Measurements from ENCODE around the gene DUSP14. TPM values are rescaled to one million over a fixed set of nuclear protein-coding genes. Genes with fewer than 3 reads are reported as not detected.

The DUSP14 gene
- total and polyA plus RNA-seq, 2 experiments from 2014 or later = 36.7 to 38.7 TPM

DNA sequence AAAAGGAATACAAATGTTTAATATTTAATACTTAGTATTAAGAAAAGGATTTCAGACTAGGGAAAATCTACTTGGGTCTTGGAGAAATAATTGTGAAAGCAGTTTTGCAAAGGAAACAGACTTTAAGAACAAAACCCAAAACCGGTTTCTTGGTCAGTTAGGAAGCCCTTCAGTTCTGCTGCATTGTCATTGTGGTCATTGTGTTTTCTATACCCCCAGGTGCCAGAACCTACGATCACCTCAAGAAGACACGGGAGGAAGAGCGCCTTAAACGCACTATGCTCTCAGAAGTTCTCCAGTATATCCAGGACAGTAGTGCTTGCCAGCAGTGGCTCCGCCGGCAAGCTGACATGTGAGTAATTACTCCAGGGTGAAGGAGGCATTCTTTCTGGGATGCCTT is 19.5 kb upstream of the DUSP14 start (continued):
- TF ChIP-seq, protein P1, sequence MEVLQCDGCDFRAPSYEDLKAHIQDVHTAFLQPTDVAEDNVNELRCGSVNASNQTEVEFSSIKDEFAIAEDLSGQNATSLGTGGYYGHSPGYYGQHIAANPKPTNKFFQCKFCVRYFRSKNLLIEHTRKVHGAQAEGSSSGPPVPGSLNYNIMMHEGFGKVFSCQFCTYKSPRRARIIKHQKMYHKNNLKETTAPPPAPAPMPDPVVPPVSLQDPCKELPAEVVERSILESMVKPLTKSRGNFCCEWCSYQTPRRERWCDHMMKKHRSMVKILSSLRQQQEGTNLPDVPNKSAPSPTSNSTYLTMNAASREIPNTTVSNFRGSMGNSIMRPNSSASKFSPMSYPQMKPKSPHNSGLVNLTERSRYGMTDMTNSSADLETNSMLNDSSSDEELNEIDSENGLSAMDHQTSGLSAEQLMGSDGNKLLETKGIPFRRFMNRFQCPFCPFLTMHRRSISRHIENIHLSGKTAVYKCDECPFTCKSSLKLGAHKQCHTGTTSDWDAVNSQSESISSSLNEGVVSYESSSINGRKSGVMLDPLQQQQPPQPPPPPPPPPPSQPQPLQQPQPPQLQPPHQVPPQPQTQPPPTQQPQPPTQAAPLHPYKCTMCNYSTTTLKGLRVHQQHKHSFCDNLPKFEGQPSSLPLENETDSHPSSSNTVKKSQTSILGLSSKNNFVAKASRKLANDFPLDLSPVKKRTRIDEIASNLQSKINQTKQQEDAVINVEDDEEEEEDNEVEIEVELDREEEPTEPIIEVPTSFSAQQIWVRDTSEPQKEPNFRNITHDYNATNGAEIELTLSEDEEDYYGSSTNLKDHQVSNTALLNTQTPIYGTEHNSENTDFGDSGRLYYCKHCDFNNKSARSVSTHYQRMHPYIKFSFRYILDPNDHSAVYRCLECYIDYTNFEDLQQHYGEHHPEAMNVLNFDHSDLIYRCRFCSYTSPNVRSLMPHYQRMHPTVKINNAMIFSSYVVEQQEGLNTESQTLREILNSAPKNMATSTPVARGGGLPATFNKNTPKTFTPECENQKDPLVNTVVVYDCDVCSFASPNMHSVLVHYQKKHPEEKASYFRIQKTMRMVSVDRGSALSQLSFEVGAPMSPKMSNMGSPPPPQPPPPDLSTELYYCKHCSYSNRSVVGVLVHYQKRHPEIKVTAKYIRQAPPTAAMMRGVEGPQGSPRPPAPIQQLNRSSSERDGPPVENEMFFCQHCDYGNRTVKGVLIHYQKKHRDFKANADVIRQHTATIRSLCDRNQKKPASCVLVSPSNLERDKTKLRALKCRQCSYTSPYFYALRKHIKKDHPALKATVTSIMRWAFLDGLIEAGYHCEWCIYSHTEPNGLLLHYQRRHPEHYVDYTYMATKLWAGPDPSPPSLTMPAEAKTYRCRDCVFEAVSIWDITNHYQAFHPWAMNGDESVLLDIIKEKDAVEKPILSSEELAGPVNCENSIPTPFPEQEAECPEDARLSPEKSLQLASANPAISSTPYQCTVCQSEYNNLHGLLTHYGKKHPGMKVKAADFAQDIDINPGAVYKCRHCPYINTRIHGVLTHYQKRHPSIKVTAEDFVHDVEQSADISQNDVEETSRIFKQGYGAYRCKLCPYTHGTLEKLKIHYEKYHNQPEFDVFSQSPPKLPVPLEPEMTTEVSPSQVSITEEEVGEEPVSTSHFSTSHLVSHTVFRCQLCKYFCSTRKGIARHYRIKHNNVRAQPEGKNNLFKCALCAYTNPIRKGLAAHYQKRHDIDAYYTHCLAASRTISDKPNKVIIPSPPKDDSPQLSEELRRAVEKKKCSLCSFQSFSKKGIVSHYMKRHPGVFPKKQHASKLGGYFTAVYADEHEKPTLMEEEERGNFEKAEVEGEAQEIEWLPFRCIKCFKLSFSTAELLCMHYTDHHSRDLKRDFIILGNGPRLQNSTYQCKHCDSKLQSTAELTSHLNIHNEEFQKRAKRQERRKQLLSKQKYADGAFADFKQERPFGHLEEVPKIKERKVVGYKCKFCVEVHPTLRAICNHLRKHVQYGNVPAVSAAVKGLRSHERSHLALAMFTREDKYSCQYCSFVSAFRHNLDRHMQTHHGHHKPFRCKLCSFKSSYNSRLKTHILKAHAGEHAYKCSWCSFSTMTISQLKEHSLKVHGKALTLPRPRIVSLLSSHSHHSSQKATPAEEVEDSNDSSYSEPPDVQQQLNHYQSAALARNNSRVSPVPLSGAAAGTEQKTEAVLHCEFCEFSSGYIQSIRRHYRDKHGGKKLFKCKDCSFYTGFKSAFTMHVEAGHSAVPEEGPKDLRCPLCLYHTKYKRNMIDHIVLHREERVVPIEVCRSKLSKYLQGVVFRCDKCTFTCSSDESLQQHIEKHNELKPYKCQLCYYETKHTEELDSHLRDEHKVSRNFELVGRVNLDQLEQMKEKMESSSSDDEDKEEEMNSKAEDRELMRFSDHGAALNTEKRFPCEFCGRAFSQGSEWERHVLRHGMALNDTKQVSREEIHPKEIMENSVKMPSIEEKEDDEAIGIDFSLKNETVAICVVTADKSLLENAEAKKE (CRISPR knock-in tag; IDR thresholded peaks at IDR 0.05) = no peak
- no peak for TF ChIP-seq POLR2AphosphoS5 (IDR thresholded peaks at IDR 0.05; ENCODE audit: low read depth)
- TF ChIP-seq, protein P2, sequence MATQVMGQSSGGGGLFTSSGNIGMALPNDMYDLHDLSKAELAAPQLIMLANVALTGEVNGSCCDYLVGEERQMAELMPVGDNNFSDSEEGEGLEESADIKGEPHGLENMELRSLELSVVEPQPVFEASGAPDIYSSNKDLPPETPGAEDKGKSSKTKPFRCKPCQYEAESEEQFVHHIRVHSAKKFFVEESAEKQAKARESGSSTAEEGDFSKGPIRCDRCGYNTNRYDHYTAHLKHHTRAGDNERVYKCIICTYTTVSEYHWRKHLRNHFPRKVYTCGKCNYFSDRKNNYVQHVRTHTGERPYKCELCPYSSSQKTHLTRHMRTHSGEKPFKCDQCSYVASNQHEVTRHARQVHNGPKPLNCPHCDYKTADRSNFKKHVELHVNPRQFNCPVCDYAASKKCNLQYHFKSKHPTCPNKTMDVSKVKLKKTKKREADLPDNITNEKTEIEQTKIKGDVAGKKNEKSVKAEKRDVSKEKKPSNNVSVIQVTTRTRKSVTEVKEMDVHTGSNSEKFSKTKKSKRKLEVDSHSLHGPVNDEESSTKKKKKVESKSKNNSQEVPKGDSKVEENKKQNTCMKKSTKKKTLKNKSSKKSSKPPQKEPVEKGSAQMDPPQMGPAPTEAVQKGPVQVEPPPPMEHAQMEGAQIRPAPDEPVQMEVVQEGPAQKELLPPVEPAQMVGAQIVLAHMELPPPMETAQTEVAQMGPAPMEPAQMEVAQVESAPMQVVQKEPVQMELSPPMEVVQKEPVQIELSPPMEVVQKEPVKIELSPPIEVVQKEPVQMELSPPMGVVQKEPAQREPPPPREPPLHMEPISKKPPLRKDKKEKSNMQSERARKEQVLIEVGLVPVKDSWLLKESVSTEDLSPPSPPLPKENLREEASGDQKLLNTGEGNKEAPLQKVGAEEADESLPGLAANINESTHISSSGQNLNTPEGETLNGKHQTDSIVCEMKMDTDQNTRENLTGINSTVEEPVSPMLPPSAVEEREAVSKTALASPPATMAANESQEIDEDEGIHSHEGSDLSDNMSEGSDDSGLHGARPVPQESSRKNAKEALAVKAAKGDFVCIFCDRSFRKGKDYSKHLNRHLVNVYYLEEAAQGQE (IDR thresholded peaks at IDR 0.05; ENCODE audit: unreplicated experiment) = no peak
- TF ChIP-seq NANOG (IDR thresholded peaks at IDR 0.05; ENCODE audit: borderline replicate concordance) = no peak
- no peak for TF ChIP-seq ZNF114 (CRISPR knock-in tag; IDR thresholded peaks at IDR 0.05)
- TF ChIP-seq CREB1 (CRISPR knock-in tag; IDR thresholded peaks at IDR 0.05; ENCODE audit: low read depth) = no peak
- TF ChIP-seq EZH2 (IDR thresholded peaks at IDR 0.05; ENCODE audit: low read depth, unreplicated experiment) = no peak

Data from GM23338 (cell line).